Lower leg skin (tissue), 3 donors: ENCODE measurements around the gene ZC3H8.

Experiments used
- POLR2A ChIP-seq, 2 donors: fragments of 450-650 bp; IDR thresholded peaks; one replicate each; pipeline ENCODE4 v1.6.1; 2016 to 2017; ENCODE audit warnings: antibody characterized with exemption in 2 of 2, mild to moderate bottlenecking in 1 of 2, moderate library complexity in 1 of 2
- TF ChIP-seq, protein P1 (sequence below), 3 donors: fragments of 450-650 bp; IDR thresholded peaks; one replicate each; pipeline ENCODE4 v1.5.1; 2016; ENCODE audit warnings: antibody characterized with exemption in 3 of 3, mild to moderate bottlenecking in 3 of 3, moderate library complexity in 2 of 3

DNA sequence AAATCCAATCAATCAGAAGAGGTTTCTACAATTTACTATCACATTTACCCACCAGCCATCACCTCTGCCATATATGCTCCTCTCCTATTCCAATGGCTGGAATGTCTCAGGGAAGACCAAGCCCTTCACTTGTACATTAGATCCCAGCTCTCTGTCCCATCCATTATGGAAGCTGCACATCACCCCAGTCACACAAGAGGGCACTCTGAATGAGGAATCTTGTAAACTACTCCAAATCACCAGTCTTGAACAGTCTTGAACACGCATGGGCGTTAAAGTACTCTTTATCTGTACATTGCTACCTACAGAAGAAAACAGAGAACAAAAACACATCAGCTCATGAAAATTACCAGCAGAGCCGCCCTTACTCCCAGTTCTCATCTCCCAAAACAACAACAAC lies 38.7 kb downstream of the ZC3H8 start:
- TF ChIP-seq POLR2A (IDR thresholded peaks at IDR 0.05), result no peak
- TF ChIP-seq, protein P1, sequence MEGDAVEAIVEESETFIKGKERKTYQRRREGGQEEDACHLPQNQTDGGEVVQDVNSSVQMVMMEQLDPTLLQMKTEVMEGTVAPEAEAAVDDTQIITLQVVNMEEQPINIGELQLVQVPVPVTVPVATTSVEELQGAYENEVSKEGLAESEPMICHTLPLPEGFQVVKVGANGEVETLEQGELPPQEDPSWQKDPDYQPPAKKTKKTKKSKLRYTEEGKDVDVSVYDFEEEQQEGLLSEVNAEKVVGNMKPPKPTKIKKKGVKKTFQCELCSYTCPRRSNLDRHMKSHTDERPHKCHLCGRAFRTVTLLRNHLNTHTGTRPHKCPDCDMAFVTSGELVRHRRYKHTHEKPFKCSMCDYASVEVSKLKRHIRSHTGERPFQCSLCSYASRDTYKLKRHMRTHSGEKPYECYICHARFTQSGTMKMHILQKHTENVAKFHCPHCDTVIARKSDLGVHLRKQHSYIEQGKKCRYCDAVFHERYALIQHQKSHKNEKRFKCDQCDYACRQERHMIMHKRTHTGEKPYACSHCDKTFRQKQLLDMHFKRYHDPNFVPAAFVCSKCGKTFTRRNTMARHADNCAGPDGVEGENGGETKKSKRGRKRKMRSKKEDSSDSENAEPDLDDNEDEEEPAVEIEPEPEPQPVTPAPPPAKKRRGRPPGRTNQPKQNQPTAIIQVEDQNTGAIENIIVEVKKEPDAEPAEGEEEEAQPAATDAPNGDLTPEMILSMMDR (IDR thresholded peaks at IDR 0.05), result no peak
